DMS114 treated with DMSO at 0.1 percent for 48 hours (cell line): ENCODE results near the gene HLCS.
A peak's percentile ranks its signal among the peaks of the same experiment; 100 is the strongest.

Source experiments
- DNase-seq: peaks from one replicate; lab custom pipeline; 2025; ENCODE audit not compliant: unreplicated experiment; lab: John Stamatoyannopoulos, UW

The HLCS gene

DNA sequence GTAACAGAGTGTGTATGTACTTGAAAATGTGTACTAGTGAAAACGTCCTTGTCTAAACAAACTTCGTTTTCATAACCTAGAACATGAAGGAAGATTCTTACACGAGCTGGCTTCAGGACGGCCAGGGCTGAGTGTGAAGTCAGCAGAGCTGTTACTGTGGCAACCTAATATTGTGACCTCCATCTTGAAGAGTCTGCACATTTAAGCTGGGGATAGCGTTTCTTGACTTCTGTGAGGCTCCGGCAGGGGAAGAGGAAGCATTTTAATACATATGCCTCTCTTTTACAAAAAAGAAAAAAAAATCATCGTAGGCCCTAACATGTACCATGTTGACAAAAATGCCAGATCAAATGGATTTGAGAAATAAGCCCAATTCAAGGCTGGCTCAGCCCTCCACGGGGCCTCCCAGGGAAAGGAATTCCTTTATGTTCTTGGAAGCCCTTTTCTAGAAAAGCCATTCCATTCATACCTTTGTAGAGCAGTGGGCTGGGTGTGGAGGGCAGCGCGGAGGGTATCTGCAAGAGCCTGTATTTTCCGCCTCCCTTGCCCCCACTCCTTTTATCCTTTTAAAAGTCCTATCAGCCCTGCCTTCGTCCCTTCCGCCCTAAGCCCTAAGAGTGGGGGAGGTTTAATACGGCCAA is 216.4 kb downstream of the HLCS start:
- DNase-seq: no peak

DNA sequence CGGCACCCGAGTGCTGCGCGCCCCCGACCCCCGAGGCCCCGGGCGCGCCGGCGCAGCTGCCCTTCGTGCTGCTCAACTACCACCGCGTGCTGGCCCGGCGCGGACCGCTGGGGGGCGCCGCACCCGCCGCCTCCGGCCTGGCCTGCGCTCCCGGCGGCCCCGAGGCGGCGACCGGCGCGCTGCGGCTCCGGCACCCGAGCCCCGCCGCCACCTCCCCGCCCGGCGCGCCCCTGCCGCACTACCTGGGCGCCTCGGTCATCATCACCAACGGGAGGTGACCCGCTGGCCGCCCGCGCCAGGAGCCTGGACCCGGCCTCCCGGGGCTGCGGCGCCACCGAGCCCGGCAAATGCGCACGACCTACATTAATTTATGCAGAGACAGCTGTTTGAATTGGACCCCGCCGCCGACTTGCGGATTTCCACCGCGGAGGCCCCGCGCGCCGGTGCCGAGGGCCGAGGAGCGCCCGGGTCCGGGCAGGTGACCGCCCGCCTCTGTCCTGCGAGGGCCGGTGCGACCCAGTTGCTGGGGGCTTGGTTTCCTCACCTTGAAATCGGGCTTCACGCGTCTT is 218.6 kb downstream of the HLCS start:
- DNase-seq: peak; percentile 11

DNA sequence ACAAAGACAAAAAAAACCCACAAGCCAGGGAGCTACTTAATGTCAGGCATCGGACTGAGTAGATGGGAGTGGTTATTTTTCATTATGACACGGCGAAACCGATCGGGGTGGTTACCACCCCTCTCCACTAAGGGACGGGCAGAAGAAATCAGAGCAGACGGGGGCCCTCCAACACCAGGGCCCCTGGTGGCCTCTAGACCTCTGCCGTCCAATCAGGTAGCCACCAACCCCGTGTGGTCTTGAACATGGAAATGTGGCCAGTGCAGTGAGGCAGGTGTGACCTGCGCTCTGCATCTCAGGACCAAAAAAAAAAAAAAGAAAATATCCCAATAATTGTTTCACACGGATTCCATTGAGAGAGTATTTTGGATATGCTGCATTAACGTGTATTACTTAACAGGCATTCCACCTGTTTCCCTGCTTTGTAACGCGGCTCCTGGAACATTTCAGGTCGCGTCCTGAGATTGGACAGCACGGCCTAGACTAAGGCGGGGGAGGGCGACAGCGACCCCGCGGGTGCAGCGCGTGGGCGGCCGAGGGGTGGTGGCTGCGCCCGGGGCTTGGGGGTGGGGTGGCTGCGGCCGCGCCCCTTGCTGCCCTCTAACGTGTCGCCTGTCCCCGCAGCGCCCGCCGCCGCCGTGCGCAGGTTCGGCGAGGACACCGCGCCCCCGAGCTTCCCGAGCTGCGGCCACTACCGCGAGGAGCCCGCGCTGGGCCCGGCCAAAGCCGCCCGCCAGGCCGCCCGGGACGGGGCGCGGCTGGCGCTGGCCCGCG is 219.2 kb downstream of the HLCS start:
- no peak for DNase-seq

DNA sequence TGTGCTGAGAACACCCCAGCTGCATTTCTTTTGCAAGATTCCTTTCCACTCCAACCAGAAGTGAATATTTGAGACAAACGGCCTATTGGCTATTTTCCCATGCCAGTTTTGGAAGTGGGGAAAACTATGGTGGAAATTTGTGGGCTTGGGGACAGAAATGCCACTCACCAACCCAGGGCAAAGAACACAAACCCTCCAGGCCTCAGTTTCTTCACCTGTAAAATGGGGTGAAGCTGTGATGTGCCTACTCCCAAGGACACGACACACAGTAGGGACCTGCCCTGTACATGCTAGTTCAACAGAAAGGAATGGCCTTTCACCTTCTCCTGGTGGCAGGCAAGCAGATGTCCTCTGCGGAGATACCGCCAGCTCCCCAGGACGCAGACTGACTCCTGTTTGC is 221.0 kb downstream of the HLCS start:
- no peak for DNase-seq

DNA sequence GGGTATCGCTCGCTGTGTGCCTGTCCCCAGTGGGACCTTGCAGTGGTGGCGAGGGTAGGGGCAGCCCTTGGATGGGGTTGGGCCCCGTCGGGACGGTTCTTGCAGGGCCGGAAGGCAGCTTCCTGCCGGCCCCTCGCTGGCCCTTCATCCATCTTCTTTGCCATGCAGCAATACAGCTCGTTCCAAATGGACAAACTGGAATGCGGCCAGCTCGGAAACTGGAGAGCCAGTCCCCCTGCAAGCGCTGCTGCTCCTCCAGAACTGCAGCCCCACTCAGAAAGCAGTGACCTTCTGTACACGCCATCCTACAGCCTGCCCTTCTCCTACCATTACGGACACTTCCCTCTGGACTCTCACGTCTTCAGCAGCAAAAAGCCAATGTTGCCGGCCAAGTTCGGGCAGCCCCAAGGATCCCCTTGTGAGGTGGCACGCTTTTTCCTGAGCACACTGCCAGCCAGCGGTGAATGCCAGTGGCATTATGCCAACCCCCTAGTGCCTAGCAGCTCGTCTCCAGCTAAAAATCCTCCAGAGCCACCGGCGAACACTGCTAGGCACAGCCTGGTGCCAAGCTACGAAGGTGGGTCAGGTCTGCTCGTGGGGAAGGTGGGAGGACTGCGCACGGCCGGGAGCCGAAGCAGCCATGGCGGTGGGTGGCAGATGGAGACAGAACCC is 221.8 kb downstream of the HLCS start:
- no peak for DNase-seq

DNA sequence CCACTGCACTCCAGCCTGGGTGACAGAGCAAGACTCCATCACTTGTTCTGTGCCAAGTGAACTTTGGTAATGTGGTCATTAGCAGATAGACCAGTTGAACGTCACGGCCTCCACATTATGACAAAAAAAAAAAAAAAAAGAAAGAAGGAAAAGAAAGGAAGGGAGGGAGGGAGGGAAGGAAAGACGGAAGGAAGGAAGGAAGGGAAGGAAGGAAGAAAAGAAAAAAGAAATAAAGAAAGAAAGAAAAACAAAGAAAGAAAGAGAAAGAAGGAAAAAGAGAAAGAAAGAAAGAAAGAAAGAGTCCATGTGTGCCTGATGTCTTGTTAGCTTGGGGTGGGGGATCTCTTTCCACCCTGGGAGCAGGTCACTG is 222.3 kb downstream of the HLCS start:
- no peak for DNase-seq

DNA sequence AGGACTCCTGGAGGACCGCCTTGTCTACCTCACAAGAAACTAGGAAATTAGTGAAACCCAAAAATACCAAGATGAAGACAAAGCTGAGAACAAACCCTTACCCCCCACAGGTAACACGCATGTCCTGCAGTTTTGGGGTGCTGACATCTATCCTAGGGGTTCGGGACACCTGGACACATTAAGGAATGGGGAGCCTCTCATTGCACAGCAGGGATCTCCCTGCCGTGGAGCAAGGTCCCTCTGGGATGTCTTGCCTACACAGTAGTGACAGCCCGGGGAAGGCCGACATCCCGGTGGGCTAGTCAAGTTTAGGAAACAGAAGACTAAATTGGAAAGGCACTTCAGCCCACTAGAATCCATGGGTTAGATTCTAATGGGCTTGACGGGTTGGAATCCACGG is 223.0 kb downstream of the HLCS start:
- no peak for DNase-seq

DNA sequence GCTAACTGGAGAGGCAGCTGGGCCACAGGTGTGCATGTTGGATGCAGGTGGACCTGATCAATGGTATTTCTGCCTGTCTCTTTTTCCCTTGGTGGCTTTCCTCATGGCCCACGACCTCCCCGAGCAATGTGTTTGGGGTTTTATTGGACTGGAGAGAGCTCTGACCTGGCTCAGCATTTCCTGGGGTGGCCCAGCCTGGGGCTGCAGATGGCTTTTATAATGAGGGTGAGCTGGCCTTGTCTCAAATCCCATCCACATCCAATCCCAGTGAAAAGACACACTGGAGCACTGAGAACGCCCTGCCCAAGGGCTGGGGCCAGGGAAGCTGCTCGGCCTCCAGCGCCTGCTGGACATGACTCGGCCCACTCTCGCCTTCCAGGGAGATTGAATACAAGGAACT is 223.5 kb downstream of the HLCS start:
- no peak for DNase-seq

DNA sequence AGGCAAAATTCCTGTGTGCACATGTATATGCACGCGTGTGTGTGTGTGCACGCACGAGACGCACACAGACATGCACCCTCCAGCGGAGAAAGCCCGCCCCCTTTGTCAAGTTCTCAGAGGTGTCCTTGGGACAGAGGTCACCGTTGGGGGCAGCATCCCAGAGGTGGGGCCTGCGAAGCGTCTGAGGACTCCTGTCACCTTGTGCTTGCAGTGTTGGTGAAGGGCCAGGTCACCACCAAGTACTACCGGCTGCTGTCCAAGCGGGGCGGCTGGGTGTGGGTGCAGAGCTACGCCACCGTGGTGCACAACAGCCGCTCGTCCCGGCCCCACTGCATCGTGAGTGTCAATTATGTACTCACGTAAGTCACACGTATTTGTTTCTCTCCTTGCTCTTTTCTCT is 225.0 kb downstream of the HLCS start:
- DNase-seq: no peak

DNA sequence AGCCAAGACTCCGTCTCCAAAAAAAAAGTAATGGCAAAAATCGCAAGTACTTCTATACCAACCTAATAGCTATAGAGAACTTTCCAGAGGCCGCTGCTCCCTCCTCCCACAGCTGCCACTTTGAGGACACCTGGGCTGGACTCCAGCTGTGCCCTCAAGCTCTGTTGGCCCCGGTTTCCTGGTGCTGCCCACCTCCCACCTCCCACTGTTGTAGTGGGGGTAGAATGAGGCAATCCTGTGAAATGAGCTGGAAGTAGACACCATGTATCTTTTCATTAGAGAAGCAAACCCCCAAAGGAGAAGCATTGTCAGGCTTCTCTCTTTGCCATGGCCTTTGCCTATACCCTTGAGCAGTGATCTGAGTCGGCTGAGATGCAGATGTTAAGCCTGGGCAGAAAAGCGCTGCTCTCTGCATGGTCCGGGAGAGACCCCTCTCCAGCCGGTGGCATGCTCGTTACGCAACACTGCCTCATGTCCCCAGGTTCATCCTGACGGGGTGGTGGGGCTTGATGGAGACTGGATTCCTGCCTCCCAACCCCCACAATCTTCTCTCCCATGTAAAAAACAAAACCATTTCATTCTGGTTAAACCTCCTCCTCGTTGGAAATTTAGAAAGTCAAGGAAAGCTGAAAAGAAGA is 227.9 kb downstream of the HLCS start:
- no peak for DNase-seq

DNA sequence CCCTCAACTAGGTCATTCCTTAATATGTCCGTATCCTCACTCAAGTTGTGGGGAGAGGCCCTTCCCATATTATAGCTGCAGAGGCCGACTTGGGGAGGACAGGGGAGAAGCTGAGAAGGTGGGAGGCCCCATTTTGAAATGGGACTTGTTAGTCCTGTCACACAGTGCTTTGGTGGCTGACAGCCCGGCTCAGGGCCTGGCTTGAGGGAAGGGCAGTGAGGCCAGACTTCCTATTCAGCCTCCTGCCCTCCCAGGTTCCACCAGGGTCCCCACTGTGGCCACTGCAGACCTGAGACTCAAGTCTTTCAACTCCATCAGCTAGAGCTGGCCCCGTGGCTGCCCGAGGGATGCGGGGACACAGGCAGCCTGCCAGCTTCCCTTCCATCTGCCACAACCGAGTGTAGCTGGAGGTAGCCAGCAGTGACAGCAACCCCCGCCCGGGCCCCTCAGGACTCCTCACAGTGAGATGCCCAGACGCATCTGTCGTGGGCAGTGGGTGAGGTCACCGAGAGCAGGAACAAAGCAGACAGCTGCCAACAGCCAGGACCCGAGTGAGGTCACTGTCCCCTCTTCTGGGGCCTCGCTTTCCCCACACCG is 230.6 kb downstream of the HLCS start:
- no peak for DNase-seq

DNA sequence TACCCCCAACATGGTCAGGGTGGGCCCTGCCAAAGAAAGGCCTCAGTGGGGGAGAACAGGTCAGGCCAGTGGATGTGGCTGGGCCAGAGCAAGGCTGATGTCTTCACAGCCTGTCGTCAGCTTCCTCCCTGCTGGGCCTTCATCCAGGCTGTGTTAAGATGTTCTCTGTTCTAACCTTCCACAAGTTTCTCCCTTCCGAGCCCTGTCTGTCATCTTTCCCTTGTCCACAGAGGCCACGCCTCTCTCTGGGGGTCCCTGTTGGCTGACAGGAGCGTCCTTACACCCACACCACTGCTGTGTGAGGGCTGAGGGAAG is 231.3 kb downstream of the HLCS start:
- no peak for DNase-seq

DNA sequence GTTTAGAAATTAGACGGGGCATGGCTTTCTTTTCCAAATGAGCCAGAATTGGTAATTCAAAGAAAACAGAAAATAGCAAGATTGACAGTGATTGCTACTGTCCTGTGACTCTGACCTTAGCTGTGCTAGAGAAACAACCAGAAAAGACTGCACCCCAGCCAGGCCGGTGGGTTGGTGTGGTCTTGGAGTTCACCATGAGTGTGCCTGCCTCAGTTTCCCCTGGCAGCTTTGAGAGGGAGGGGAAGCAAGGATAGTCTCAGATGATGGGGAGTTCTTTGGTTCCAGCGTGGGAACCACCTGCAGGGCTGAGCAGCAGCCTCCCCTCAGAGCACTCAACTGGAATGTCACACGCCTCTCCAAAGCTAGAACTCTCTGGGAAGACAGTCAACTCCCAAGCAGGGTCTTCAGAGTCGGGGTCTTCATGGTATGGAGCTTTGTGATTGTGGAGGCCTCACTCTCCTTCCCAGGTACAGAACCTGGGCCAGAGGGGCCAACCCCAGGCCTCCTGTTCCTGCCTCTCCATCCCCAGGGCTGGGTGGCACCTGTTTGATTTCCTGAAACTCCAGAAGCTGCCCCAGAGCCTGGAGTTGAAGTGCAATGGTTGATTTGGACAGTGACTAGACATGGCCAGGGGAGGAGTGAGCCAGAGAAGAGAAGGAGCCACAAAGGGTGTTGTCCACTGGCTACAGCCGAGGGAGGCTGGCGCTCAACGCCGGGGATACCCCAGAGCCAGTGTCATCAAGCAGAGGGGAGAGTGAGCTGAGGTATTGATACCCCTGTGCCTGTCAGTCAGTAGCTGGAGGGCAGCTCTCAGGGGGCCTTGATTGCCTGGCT is 231.9 kb downstream of the HLCS start:
- DNase-seq: no peak

DNA sequence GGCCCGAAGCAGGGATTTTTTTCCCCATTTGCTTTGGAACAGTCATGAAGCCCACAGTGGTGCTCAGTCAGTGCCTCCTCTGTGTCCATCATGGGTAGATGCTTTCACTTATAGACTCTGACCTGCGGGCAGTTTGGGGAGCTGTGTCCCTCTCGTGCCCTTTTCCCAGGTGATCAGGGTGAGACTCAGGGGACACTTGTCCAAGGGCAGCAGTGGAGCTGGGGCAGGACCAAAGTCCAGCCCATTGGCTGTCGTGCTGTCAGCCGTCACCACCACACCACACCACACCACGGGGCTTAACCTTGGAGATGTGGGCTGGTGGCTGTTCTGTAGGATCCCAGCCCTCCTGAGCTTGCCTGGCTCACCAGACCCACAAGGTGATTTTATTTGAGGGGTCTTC is 232.6 kb downstream of the HLCS start:
- DNase-seq: no peak

DNA sequence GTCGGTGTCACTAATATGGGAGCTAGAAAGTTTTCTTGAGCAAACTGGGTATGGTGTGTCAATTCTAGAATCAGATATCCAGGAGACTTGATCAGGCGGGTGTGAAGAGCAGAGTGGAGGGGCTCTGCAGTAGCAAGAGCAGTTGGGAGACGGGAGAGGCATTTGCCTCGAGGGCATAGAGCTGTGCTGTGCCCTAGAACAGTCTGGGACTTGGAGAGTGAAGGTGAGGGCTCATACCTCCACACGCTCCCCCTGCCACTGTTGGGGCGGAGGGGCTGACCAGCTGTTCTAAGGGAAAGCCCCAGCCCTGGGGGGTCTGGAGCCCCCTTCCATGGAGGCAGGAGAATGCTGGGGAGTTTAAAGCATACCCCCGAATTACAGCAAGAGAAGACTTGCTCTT is 233.7 kb downstream of the HLCS start:
- no peak for DNase-seq

DNA sequence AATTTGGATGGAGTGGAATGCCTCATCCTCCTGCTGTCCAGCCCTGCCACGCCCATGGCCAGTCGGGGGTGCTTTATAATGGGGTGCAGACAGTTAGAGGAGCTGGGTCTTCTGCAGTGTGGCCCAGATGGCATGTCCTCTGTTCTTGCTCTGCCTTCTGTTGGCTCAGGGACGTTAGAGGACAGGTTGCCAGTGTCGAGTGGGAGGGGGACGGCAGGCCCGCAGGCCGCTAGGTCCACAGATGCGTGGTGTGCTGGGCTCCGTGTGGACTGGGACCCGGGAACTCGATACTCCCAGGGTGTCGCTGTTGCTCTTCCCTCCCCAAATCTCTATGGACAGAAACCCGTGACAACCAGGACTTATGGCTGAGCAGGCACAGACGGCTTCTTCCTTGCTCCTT is 234.3 kb downstream of the HLCS start:
- DNase-seq: no peak

DNA sequence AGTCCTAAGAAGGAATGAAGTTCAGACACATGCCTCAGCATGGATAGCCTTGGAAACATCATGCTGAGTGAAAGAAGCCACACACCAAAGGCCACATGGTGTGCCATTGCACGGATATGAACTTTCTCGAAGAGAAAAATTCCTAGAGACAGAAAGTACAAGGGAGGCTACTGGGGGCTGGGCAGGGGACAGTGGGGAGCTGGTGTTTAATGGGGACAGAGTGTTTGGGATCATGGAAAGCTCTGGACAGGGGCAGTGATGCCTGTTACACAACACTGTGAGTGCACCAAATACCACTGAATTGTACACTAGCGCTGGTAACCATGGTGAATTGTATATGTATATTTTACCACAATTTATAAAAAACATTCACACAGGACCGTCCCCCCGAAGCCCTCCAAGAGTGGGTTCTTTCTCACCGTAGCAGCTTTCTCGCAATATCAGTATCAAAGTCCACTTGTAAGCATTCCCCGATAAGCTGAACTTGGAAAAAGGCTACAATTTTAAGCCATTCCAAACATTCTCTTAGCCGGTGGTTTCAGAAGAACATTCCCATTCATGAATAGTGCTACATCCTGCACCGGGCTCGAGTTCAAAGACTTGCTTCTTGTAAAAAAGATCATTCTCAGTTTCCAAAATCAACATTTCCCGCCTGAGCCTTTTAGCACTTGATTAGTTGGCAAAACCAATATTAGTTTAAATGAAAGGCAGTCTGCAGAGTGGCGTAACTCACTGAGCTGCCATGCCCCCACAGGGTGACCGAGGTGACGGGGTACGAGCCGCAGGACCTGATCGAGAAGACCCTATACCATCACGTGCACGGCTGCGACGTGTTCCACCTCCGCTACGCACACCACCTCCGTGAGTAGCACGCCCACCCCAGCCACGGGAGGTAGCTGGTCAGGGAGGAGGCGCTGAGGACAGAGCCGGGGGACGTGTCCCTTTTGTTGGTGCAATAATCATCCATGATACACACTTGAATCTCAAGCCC is 235.9 kb downstream of the HLCS start:
- no peak for DNase-seq

DNA sequence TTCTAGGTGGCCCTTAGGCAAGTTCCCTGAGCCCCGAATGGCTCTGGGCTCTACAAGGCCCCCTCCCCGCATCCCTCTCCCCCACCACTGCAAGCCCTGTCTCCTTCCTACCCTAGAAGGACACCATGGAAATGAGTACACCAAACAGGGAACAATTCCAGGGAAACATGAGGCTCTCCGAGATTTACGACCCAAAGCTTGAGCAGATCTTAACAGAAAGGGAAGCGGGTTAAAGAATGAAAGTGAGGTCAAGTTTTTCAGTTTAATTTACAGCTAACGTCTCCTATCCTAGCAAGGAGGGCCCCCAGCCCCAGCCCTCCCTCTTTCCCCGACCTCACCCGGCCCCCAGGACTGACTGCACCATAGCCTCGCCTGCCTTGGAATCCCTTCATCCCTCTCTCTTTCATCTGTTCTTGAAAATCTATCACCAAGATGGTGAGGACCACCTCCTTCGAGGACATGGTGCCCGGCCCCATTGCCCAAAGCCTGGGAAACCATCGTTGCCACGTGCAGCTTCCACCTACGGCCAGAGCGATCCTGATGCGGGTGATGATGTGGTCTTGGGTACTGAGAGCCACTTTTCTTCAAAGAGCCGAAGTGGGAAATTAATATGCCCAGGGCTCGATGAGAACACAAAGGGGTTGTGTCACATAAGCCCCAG is 237.0 kb downstream of the HLCS start:
- no peak for DNase-seq
